HepG2 (cell line): ENCODE results near the gene NLRC3. TPM values are rescaled to one million over a fixed set of nuclear protein-coding genes. Genes with fewer than 3 reads are reported as not detected.
A peak's percentile ranks its signal among the peaks of the same experiment; 100 is the strongest.

Experiments used
- ATF1 ChIP-seq: IDR thresholded peaks from 2 replicates; pipeline ENCODE4 v1.6.1; 2016; ENCODE audit warnings: mild to moderate bottlenecking, control low read depth
- IKZF1 ChIP-seq: fragments of 450-650 bp; IDR thresholded peaks from 2 replicates; pipeline ENCODE4 v1.7.1; 2016
- JDP2 ChIP-seq: sonication (generic); formaldehyde crosslinking; IDR thresholded peaks from 2 replicates; pipeline ENCODE4 v1.8.1; 2022; ENCODE audit warnings: missing genetic modification reagents, borderline replicate concordance
- PCBP1 ChIP-seq: fragments of 200-400 bp; formaldehyde crosslinking; IDR thresholded peaks from 2 replicates; pipeline ENCODE4 v1.6.1; 2017; ENCODE audit warnings: mild to moderate bottlenecking, low read depth, low read length, borderline replicate concordance
- SAP130 ChIP-seq: IDR thresholded peaks from 2 replicates; pipeline ENCODE4 v1.6.1; 2016; ENCODE audit warnings: low read depth
- SPEN ChIP-seq: sonication (generic); formaldehyde crosslinking; IDR thresholded peaks from 2 replicates; pipeline ENCODE4 v1.5.1; 2020; ENCODE audit warnings: low read depth, mild to moderate bottlenecking, missing genetic modification reagents
- SRSF9 ChIP-seq: fragments of 200-400 bp; formaldehyde crosslinking; IDR thresholded peaks from 2 replicates; pipeline ENCODE4 v1.6.1; 2018; ENCODE audit warnings: borderline replicate concordance, mild to moderate bottlenecking, low read depth, low read length; ENCODE audit not compliant: insufficient read depth, poor library complexity, severe bottlenecking
- ZFYVE20 ChIP-seq: sonication (generic); formaldehyde crosslinking; IDR thresholded peaks from 2 replicates; pipeline ENCODE4 v1.8.0; 2023; ENCODE audit warnings: low read depth, mild to moderate bottlenecking, moderate library complexity, missing genetic modification reagents, borderline replicate concordance
- ZNF10 ChIP-seq: sonication (generic); formaldehyde crosslinking; IDR thresholded peaks from 2 replicates; pipeline ENCODE4 v1.4.0; 2020; ENCODE audit warnings: mild to moderate bottlenecking, low read depth, missing genetic modification reagents, borderline replicate concordance
- ZNF256 ChIP-seq: sonication (generic); formaldehyde crosslinking; conservative IDR thresholded peaks from 2 replicates; pipeline ENCODE4 v1.4.0; 2020; ENCODE audit warnings: missing genetic modification reagents
- ZNF407 ChIP-seq: sonication (generic); formaldehyde crosslinking; IDR thresholded peaks from one replicate; pipeline ENCODE4 v1.5.1; 2020; ENCODE audit warnings: mild to moderate bottlenecking, missing genetic modification reagents; ENCODE audit errors: not compliant biosample characterization
- ZNF605 ChIP-seq: sonication (generic); formaldehyde crosslinking; IDR thresholded peaks from 2 replicates; pipeline ENCODE4 v1.8.0; 2022; ENCODE audit warnings: mild to moderate bottlenecking, missing genetic modification reagents
- polyA plus RNA-seq, 8 experiments: library from polyadenylated mRNA; depleted of rRNA in 3 of 8; stranded (reverse) in 7 of 8; unstranded in 1 of 8; fragments of >200 nt; fragmentation: Illumina TruSeq in 4 of 8; extraction: Trizol in 4 of 8; gene quantifications; 2 replicates each; pipeline versions ENCODE4 v1.2.1 to v1.2.3, GENCODE V29; 2011 to 2016; ENCODE audit warnings: low read depth in 4 of 8, missing spikeins in 1 of 8, mixed read lengths in 1 of 8; ENCODE audit not compliant: insufficient read depth in 1 of 8
- total RNA-seq, 5 experiments: library from RNA; depleted of rRNA; stranded (reverse); fragments of >200 nt; fragmentation: Illumina TruSeq; extraction: Trizol; gene quantifications; 2 replicates each; pipeline ENCODE4 v1.2.3, GENCODE V29; 2016; ENCODE audit warnings: low read depth in 1 of 5
- TF ChIP-seq, protein P1 (sequence below): sonication (generic); formaldehyde crosslinking; IDR thresholded peaks from 2 replicates; pipeline ENCODE4 v1.5.1; 2020; ENCODE audit warnings: missing genetic modification reagents, mild to moderate bottlenecking, borderline replicate concordance
- TF ChIP-seq, protein P2 (sequence below): sonication (generic); formaldehyde crosslinking; IDR thresholded peaks from 2 replicates; pipeline ENCODE4 v1.4.0; 2020; ENCODE audit warnings: mild to moderate bottlenecking, missing genetic modification reagents

NLRC3 gene
- total and polyA plus RNA-seq, 2 of the 13 experiments (the other 11 are each of a cell fraction or from before 2014, with no cell fraction given) = not detected

DNA sequence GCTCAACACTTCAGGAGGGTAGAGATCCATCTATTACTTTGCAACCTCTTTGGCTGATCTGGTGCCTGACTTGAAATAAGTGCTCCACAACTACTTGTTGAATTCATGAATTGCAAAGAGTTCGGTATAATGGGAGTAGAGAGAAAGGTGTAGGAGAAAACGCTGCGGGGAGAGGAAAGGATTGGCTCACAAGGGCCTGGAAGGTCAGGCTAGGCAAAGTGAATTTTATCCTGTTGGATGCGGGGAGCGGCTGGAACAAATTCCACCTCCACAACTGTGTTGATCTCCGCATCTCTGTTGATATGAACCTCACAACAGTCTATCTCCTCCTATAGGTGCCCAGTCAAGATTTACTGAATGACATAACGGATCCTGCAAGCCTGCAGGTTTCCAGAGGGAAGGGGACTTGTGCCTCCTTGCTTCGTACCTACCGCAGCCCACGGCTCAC, 33.5 kb upstream of the NLRC3 start (continued):
- TF ChIP-seq, protein P1, sequence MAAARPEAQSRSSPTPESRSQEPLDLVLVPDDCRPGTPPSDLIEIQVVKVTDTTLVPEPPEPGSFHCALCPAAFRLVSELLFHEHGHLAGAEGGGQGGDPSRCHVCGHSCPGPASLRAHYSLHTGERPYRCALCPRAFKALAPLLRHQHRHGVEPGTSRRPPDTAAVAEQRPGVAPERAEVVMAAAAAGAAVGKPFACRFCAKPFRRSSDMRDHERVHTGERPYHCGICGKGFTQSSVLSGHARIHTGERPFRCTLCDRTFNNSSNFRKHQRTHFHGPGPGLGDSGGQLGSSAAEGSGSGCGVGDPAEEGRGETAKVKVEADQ (CRISPR knock-in tag) = peak; percentile 73; the same call in 1 of the 2 replicates
- TF ChIP-seq ZNF10 = no peak
- TF ChIP-seq ZNF407 (CRISPR knock-in tag) = peak; percentile 21
- TF ChIP-seq SPEN (CRISPR knock-in tag) = 0 out of 2 replicates have a peak, but pooled peaks have one; percentile 35
- 0 out of 2 replicates have a peak, but pooled peaks have one; percentile 7 for TF ChIP-seq ZNF256
- TF ChIP-seq PCBP1 = no peak
- TF ChIP-seq, protein P2, sequence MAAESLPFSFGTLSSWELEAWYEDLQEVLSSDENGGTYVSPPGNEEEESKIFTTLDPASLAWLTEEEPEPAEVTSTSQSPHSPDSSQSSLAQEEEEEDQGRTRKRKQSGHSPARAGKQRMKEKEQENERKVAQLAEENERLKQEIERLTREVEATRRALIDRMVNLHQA (CRISPR knock-in tag) = no peak
- no peak for TF ChIP-seq IKZF1
- TF ChIP-seq ATF1 (CRISPR knock-in tag) = no peak
- TF ChIP-seq JDP2 (CRISPR knock-in tag) = no peak
- TF ChIP-seq ZFYVE20 = no peak
- no peak for TF ChIP-seq SRSF9
- peak; percentile 42; the same call in 1 of the 2 replicates for TF ChIP-seq SAP130 (CRISPR knock-in tag)
- TF ChIP-seq ZNF605 = peak; percentile 54; the same call in 1 of the 2 replicates
